GM12874 (cell line): Measurements from ENCODE around the gene KMT2B.

Experiments
- CTCF ChIP-seq: IDR thresholded peaks from 2 replicates; pipeline ENCODE4 v1.5.1; 2011; ENCODE audit warnings: low read depth, mild to moderate bottlenecking, control low read depth, low read length, moderate library complexity; ENCODE audit not compliant: insufficient read depth

Gene KMT2B

GRCh38 chr19:35730326-35730725 is 12.5 kb downstream of the KMT2B start:
- no peak for TF ChIP-seq CTCF

GRCh38 chr19:35731353-35731752 is 13.6 kb downstream of the KMT2B start:
- no peak for TF ChIP-seq CTCF

- TF ChIP-seq CTCF = no peak
Observed at GRCh38 chr19:35731779-35732405, 14.1 kb downstream of the KMT2B start.

- TF ChIP-seq CTCF = no peak
Observed at GRCh38 chr19:35732540-35733179, 14.9 kb downstream of the KMT2B start.

GRCh38 chr19:35733180-35734125 is 15.7 kb downstream of the KMT2B start:
- no peak for TF ChIP-seq CTCF

- TF ChIP-seq CTCF = no peak
Observed at GRCh38 chr19:35734273-35734672, 16.5 kb downstream of the KMT2B start.

GRCh38 chr19:35734889-35735288 is 17.1 kb downstream of the KMT2B start:
- TF ChIP-seq CTCF = no peak
